ENCODE data around the gene ADAM12.
A peak's percentile ranks its signal among the peaks of the same experiment; 100 is the strongest.

ADAM12 gene

DNA sequence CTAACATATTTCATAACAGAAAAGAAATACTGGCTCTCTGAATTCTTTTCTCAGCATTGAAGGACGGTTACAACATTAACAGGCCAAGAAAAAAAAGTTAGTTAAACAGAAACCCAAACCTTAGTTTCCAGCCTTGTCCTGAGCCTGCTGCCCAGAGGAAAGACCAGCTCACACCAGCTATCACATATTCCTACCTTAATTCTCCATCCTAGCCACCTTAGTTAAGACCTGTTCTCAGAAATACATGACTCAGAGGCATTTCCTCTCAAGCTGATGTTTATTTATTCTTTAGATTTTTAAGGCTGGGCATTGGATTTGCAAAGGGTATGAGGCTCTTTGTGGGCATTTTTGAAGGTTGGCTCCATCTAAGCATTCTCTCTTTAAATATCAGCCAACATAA lies 34.3 kb upstream of the ADAM12 start:
- TF ChIP-seq, protein P1, sequence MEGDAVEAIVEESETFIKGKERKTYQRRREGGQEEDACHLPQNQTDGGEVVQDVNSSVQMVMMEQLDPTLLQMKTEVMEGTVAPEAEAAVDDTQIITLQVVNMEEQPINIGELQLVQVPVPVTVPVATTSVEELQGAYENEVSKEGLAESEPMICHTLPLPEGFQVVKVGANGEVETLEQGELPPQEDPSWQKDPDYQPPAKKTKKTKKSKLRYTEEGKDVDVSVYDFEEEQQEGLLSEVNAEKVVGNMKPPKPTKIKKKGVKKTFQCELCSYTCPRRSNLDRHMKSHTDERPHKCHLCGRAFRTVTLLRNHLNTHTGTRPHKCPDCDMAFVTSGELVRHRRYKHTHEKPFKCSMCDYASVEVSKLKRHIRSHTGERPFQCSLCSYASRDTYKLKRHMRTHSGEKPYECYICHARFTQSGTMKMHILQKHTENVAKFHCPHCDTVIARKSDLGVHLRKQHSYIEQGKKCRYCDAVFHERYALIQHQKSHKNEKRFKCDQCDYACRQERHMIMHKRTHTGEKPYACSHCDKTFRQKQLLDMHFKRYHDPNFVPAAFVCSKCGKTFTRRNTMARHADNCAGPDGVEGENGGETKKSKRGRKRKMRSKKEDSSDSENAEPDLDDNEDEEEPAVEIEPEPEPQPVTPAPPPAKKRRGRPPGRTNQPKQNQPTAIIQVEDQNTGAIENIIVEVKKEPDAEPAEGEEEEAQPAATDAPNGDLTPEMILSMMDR (IDR thresholded peaks at IDR 0.05; ENCODE audit: insufficient read depth, low read length, missing control alignments), result no peak
- no peak overlapping the region for H3K4me3 ChIP-seq (ENCODE audit: low read depth, low read length)
- ChIA-PET CTCF (interaction anchor here (1.1 kb wide), 1 partner anchor 9 kb away, joined by 3 read pairs; no protein-coding TSS in a partner anchor), POLR2A (no interaction called here)
- DNase-seq (ENCODE audit: low read depth, low spot score), result no peak

DNA sequence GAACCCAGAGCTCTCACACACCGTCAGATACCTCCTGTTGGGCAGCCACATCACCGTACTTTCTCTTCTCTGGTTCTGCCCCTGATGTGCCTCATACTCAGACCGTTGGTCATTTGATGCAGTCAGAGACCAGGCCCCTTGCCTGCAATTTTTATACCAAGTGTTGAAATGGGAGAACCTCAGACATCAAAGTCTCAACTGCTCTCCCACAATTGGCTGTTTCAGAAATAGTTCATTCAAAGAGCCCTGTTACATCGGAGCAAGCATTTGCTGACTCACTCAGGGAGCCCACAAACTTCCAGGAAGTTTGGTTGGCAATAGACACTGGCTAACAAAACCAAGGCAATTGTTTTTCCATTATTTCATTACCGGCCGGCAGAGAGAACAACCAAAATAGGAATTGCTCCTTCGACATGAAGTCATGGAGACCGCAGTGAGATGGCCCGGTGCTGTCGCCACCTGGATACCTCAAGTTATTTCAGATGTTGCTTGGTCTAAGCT lies 33.5 kb upstream of the ADAM12 start:
- ChIA-PET POLR2A (interaction anchor here (0.7 kb wide), 1 partner anchor 41 kb away, joined by 3 read pairs; no protein-coding TSS in a partner anchor), CTCF (interaction anchor here (1.1 kb wide), 1 partner anchor 8 kb away, joined by 3 read pairs; no protein-coding TSS in a partner anchor)
- DNase-seq (ENCODE audit: low read depth, low spot score), result peak; percentile 95
- TF ChIP-seq, protein P1 (IDR thresholded peaks at IDR 0.05; ENCODE audit: insufficient read depth, low read length, missing control alignments), result no peak
- H3K4me3 ChIP-seq (ENCODE audit: low read depth, low read length), result peak overlapping the region; percentile 39

GRCh38 chr10:126420567-126421300 lies 32.5 kb upstream of the ADAM12 start:
- H3K4me3 ChIP-seq (ENCODE audit: low read depth, low read length), result no peak overlapping the region
- DNase-seq (ENCODE audit: low read depth, low spot score), result no peak
- ChIA-PET POLR2A (interaction anchor here (0.7 kb wide), 1 partner anchor 42 kb away, joined by 3 read pairs; no protein-coding TSS in a partner anchor), CTCF (interaction anchor here (1.2 to 1.6 kb wide), 4 partner anchors 9 to 439 kb away, joined by 3 to 11 read pairs (median 4); no protein-coding TSS in a partner anchor)
- TF ChIP-seq, protein P1 (IDR thresholded peaks at IDR 0.05; ENCODE audit: insufficient read depth, low read length, missing control alignments), result no peak

DNA sequence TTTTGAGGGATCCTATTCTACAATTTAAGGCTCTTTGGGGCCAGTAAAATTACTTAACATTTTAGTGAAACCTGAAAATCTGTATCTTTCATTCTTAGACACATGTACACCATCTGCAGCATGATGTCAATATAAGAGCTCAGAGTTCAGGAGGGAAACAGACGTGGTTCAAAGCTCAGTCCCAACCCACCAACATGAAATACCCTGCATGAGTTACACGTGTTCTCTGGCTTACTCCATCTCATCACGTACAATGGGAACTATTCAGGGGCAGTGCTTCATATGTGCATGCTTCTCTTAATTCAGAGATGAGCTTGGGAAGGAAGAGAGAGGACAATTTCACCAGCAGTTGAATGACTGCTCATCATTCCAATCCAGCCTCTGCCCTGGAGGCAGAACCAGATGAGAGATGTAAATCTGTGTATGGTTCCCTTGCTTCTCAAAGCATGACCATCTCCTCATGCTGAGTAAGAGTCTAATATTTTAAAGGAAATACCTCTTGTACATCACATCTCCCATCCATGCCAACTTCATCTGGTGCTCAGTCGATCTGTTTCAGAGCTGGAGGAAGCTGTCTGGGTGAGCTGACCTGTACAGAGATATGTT lies 29.0 kb upstream of the ADAM12 start:
- ChIA-PET POLR2A (interaction anchor here (1.0 kb wide), 1 partner anchor 43 kb away, joined by 3 read pairs; no protein-coding TSS in a partner anchor), CTCF (interaction anchor here (0.9 kb wide), 1 partner anchor 10 kb away, joined by 5 read pairs; no protein-coding TSS in a partner anchor)
- no peak overlapping the region for H3K4me3 ChIP-seq (ENCODE audit: low read depth, low read length)
- TF ChIP-seq, protein P1 (IDR thresholded peaks at IDR 0.05; ENCODE audit: insufficient read depth, low read length, missing control alignments), result no peak
- no peak for DNase-seq (ENCODE audit: low read depth, low spot score)

DNA sequence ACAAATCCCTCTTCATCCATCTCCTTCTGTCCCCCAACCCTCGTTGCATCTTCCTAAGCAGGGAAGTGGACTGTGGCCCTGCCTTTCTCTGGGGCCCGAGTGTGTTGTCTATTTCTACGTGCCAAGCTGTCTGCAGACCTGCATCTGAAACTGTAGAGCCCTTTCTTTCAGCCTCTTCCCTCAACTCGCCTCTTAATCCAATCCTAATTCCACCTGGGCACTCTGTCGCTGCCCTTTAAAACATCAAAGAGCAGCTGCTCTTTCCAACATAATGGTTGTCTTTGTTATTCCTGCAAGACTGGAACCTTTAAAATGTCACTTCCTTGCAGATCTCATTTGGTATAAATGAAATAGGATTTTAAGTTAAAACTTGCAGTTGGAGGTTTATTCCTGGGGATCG lies 21.5 kb upstream of the ADAM12 start:
- ChIA-PET POLR2A (no interaction called here), CTCF (interaction anchor here (2.5 kb wide), 1 partner anchor 10 kb away, joined by 11 read pairs; no protein-coding TSS in a partner anchor)
- no peak for DNase-seq (ENCODE audit: low read depth, low spot score)
- H3K4me3 ChIP-seq (ENCODE audit: low read depth, low read length), result no peak overlapping the region
- TF ChIP-seq, protein P1 (IDR thresholded peaks at IDR 0.05; ENCODE audit: insufficient read depth, low read length, missing control alignments), result no peak

All from AG04449 (cell line).